OCI-LY3 (cell line): ENCODE data around the gene DBT.

Experiments
- H2AFZ ChIP-seq: fragments of 200-600, 300-600 bp; shearing (Covaris generic); 2 replicates; pipeline ENCODE4 v1.6.0; 2014; ENCODE audit warnings: antibody characterized with exemption, low read depth, low read length
- H3K27ac ChIP-seq: fragments of 200-600, 300-600 bp; sonication (generic); 2 replicates; pipeline ENCODE4 v1.5.1; 2014; ENCODE audit warnings: mild to moderate bottlenecking, low read length, moderate library complexity, mixed read lengths
- H3K27me3 ChIP-seq: fragments of 200-600, 300-600 bp; sonication (generic); 2 replicates; pipeline ENCODE4 v1.6.1; 2014; ENCODE audit warnings: low read depth, low read length, mixed read lengths
- H3K36me3 ChIP-seq: fragments of 200-600, 300-600 bp; sonication (generic); replicated peaks from 2 replicates; pipeline ENCODE3; 2014; ENCODE audit warnings: low read depth, low read length, mixed read lengths
- H3K4me1 ChIP-seq: fragments of 300-600, 200-600 bp; sonication (generic); 2 replicates; pipeline ENCODE4 v1.6.1; 2014; ENCODE audit warnings: low read length, mixed read lengths
- H3K4me2 ChIP-seq: fragments of 200-600, 300-600 bp; sonication (generic); 2 replicates; pipeline ENCODE4 v1.6.1; 2014; ENCODE audit warnings: low read length, mixed read lengths
- H3K4me3 ChIP-seq: fragments of 300-600, 200-600 bp; sonication (generic); 2 replicates; pipeline ENCODE4 v1.5.1; 2014; ENCODE audit warnings: antibody characterized with exemption, mild to moderate bottlenecking, low read length, moderate library complexity
- H3K79me2 ChIP-seq: fragments of 300-600, 200-600 bp; shearing (Covaris generic); 2 replicates; pipeline ENCODE4 v1.6.1; 2014; ENCODE audit warnings: mild to moderate bottlenecking, low read length, mixed read lengths
- H3K9ac ChIP-seq: fragments of 300-600, 200-600 bp; shearing (Covaris generic); 2 replicates; pipeline ENCODE4 v1.6.0; 2014; ENCODE audit warnings: mild to moderate bottlenecking, low read length, moderate library complexity
- H3K9me3 ChIP-seq: fragments of 200-600, 300-600 bp; shearing (Covaris generic); 2 replicates; pipeline ENCODE4 v1.6.1; 2014; ENCODE audit warnings: low read length, mixed read lengths; ENCODE audit not compliant: insufficient read depth
- H4K20me1 ChIP-seq: fragments of 200-600, 300-600 bp; sonication (generic); 2 replicates; pipeline ENCODE4 v1.6.1; 2016; ENCODE audit warnings: low read length, mixed read lengths; ENCODE audit not compliant: insufficient read depth
- CTCF ChIP-seq: fragments of 200-600, 300-600 bp; sonication (generic); IDR thresholded peaks from 2 replicates; pipeline ENCODE4 v1.5.1; 2014; ENCODE audit warnings: antibody characterized with exemption, low read length, low read depth
- EZH2phosphoT487 ChIP-seq: fragments of 200-600 bp; shearing (Covaris generic); IDR thresholded peaks from 2 replicates; pipeline ENCODE4 v1.6.1; 2018; ENCODE audit warnings: antibody characterized with exemption, mixed run types, low read depth

Gene DBT

DNA sequence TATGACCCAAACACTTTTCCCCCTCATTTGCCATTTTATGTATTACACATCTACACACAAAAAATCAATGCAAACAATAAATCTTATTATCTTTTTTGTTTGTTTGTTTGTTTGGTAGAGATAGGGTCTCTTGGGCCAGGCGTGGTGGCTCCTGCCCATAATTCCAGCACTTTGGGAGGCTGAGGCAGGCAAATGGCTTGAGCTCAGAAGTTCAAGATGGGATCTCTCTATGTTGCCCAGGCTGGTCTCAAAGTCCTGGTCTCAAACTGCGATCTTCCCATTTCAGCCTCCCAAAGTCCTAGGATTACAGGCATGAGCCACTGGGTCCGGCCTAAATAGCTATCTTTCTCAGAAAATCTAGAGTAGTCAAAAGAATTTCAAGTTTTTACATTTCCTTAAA lies 1.2 kb upstream of the DBT start:
- Histone ChIP-seq H3K36me3 (no peaks in the 10 kb centered on the region), H3K79me2 (peaks cover 6% of the 10 kb centered on the region), H4K20me1 (no peaks in the 10 kb centered on the region), H3K9me3 (no peaks in the 10 kb centered on the region), H2AFZ (peak overlapping the region; percentile 88; the same call in 1 of the 2 replicates), H3K4me3 (no peak overlapping the region), H3K27ac (no peak overlapping the region), H3K9ac (no peak overlapping the region), H3K27me3 (no peaks in the 10 kb centered on the region), H3K4me1 (peaks cover 9% of the 10 kb centered on the region; the same call in 1 of the 2 replicates), H3K4me2 (no peak overlapping the region)
- no peak for TF ChIP-seq EZH2phosphoT487
- TF ChIP-seq CTCF: no peak

- Histone ChIP-seq H3K4me2 (peak overlapping the region; percentile 72), H3K79me2 (peaks cover 6% of the 10 kb centered on the region), H3K9me3 (no peaks in the 10 kb centered on the region), H3K36me3 (no peaks in the 10 kb centered on the region), H3K4me1 (peaks cover 9% of the 10 kb centered on the region; the same call in 1 of the 2 replicates), H3K9ac (peak overlapping the region; percentile 38), H3K27ac (no peak overlapping the region), H3K27me3 (no peaks in the 10 kb centered on the region), H2AFZ (peak overlapping the region; percentile 88), H3K4me3 (peak overlapping the region; percentile 95), H4K20me1 (no peaks in the 10 kb centered on the region)
- TF ChIP-seq CTCF (no peak), EZH2phosphoT487 (no peak)
Observed at GRCh38 chr1:100250264-100250663, 630 bp upstream of the DBT start.

GRCh38 chr1:100249155-100249536 lies 488 bp downstream of the DBT start:
- Histone ChIP-seq H3K27me3 (no peaks in the 10 kb centered on the region), H3K27ac (no peak overlapping the region), H3K9ac (peak overlapping the region; percentile 83), H3K4me3 (peak overlapping the region; percentile 95), H3K9me3 (no peaks in the 10 kb centered on the region), H3K79me2 (peaks cover 6% of the 10 kb centered on the region), H2AFZ (peak overlapping the region; percentile 87), H3K36me3 (no peaks in the 10 kb centered on the region), H3K4me1 (peaks cover 9% of the 10 kb centered on the region; the same call in 1 of the 2 replicates), H3K4me2 (peak overlapping the region; percentile 77), H4K20me1 (no peaks in the 10 kb centered on the region)
- no peak for TF ChIP-seq EZH2phosphoT487
- no peak for TF ChIP-seq CTCF

GRCh38 chr1:100246738-100247137 lies 2.9 kb downstream of the DBT start:
- Histone ChIP-seq H3K27ac (no peak overlapping the region), H3K9ac (no peak overlapping the region), H3K4me1 (peaks cover 9% of the 10 kb centered on the region; the same call in 1 of the 2 replicates), H2AFZ (no peak overlapping the region), H3K4me2 (no peak overlapping the region), H3K27me3 (no peaks in the 10 kb centered on the region), H3K79me2 (peaks cover 6% of the 10 kb centered on the region), H3K9me3 (no peaks in the 10 kb centered on the region), H3K4me3 (no peak overlapping the region), H4K20me1 (no peaks in the 10 kb centered on the region), H3K36me3 (no peaks in the 10 kb centered on the region)
- TF ChIP-seq CTCF (no peak), EZH2phosphoT487 (no peak)
